GM21360 (cell line): ENCODE results near the gene IL2RG.

Experiments used
- ATAC-seq: cut with Tn5 transposase; IDR thresholded peaks from one replicate; pipeline ENCODE4 v1.9.1; 2021; ENCODE audit warnings: mild to moderate bottlenecking, moderate library complexity; ENCODE audit not compliant: unreplicated experiment

IL2RG gene

DNA sequence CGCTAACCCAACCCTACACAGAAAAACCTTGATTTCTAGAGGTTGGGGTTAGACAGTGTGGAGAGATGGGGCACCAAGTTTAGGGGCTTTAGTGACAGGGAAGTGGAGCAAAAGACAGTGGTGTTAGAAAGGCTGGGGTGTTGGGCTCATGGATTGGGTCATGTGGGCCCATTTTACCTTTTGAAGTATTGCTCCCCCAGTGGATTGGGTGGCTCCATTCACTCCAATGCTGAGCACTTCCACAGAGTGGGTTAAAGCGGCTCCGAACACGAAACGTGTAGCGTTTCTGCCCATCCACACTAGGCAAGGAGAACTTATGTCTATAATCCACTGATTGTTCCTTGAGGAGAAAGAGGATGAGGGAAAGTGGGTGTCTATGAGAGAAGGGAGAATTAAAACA is 2.3 kb downstream of the IL2RG start:
- ATAC-seq, result no peak

- ATAC-seq, result no peak
Measured at GRCh38 chrX:71107762-71108360, 3.5 kb downstream of the IL2RG start.

DNA sequence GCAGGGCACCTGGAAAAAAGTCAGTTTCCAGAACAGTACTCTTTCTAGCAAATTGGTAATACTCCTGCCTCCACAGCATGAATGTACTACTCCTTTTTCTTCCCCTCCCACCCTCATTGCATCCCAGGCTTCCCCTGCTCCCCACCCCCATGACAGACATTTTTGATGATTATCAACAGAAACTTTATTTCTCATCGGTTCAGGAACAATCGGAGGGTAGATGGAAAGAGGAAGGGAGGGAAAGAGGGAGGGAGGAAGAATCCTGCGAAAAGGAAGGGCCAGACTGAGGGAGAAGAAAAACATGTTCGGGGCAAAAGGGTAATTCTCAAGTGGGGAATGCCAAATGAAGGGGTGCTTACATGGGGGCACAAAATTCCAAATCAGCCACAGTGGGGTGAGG is 4.1 kb downstream of the IL2RG start:
- ATAC-seq, result no peak

- ATAC-seq, result no peak
Measured at GRCh38 chrX:71106427-71106826, 5.0 kb downstream of the IL2RG start, which contains the start of gene CXorf65. CXorf65 (minus strand) TSS chrX:71106740; CDS start chrX:71106556, 184 bp downstream.

- no peak for ATAC-seq
Measured at GRCh38 chrX:71105628-71106027, 5.7 kb downstream of the IL2RG start.

DNA sequence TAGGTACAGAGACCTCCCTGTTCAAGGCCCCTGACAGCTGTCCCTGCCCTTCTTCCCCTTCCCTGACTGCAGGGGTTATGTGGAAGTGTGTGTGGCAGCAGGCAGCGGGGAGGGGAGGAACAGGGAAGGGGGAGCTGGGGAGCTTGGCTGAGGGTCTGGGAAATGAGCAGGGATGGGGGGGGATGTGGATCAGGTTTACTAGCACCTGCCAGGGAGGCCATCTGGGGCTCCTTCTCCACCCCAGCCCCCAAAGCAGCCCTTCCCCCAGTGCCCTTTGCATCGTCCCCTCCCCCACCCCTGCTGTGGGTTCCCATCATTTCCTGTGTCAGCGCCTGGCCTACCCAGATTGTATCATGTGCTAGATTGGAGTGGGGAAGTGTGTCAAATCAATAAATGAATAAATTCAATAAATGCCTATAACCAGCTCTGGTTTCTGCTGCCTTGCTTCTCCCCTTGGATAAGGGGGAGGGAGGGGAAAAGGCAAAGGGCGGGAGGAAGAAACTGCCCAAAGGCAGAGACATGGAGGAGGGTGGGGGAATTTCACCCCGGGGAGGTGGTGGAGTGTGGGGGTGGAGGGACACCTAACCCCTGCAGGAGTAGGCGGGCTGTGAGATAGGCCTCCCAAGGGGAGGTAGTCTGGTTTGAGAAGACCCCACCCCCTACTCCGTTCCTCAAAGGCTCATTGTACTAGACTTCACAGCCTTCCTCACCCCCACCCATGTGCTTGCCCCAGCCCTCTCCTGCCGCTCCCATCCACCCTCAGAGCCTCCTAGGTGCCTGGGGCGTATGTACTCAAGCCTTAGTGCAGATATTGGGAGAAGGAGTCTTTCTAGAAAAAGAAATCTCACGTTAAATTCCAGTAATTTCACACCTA is 8.0 kb downstream of the IL2RG start:
- ATAC-seq, result no peak

DNA sequence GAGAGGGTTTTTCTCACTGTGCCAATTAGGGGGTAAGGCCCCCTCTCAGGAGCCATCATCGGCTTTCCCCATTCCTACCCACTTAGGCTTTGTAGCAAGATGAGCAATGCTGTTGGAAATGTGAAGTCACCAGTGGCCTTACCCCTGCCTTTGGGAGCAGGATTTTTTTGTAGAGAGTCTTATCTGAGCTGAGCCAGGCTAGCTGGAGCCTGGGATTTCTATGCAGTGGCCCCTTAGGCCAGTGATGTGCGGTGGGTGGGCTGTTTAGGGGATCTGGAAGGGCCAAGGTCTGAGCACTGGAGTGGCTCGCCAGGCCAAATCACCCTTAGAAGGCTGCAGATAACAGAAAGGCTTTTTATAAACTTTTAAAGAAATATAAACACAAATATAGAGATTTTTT is 9.1 kb downstream of the IL2RG start:
- ATAC-seq, result no peak

GRCh38 chrX:71100581-71101505 is 10.5 kb downstream of the IL2RG start:
- no peak for ATAC-seq

- ATAC-seq, result no peak
Measured at GRCh38 chrX:71099736-71100135, 11.6 kb downstream of the IL2RG start.

DNA sequence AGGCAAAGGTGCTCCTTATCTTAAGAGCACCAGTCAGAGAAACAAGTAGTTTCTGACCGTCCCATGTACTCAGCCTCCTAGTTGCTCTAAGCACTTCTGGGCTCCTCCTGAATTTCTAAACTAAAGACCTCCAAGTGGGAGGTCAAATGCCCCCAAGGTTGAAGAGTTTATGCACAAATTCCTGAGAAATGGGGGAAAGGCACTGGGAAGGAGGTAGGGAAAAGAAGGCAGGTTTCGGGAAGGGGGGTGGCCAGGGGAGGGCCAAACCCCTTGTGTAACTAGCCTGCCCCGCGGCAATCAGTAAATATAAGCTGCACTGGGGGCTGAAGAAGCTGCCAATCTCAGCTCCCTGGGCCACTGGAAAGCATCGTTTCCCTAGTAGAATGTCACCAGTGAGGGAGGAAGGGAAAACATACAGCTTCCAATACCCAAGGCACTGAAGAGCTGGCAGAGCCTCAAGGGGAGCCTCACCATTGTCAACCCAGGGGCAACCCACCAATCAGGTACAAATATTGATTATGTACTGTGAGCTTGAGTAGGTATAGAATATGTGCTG is 12.3 kb downstream of the IL2RG start:
- ATAC-seq, result no peak

DNA sequence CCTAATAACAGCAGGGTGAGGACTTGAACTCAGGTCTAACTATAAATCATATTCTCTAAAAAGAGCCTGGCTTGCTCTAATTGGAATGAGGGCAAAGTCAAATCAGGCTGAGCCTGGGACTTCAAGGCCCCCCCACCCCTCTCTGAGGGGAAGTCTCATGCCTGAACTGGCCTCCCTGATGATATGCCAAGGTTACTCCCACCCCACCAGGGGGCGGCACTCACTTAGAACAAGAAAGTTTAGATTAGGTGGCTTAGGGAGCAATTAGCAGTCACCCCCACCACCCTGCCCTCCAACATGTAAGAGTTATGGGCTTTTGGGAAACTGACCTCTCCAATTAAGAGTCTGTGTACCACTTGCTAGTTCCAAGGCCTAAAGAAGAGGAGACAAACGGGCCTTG is 13.1 kb downstream of the IL2RG start:
- ATAC-seq, result no peak

DNA sequence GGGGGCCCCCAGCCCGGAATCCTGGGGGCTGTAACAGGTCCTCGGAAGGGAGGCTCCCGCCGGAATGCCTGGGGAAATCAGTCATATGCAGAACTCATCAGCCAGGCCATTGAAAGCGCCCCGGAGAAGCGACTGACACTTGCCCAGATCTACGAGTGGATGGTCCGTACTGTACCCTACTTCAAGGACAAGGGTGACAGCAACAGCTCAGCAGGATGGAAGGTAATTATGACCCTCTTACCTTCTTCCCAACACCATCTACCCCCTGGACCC is 14.7 kb downstream of the IL2RG start:
- ATAC-seq, result no peak

DNA sequence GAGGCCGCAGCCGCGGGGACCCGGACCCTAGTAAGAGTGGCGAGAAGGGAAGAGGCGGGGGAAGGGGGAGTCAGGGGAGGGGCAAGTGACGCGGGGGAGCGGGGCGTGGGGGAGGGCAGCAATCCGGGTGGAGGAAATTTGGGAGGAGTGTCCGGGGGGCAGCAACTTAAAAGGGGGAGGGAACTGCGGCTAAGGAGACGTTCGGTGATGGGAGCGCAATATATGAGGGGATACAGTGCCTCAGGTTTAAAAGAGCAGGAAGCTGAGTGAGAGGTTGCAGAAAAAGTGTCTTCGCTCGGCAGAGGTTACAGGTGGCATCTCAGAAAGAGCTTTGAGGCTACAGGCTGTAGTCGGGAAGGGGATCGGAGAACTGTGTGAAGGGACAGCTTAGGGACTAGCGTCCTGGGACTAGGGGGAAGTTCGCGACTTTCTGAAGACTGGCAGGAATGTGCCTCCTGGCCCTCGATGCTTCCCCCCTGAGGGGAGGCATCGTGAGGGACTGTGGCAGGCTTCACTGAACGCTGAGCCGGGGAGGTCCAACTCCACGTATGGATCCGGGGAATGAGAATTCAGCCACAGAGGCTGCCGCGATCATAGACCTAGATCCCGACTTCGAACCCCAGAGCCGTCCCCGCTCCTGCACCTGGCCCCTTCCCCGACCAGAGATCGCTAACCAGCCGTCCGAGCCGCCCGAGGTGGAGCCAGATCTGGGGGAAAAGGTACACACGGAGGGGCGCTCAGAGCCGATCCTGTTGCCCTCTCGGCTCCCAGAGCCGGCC is 15.2 kb downstream of the IL2RG start:
- peak; percentile 10 for ATAC-seq

GRCh38 chrX:71095555-71095980 is 15.8 kb downstream of the IL2RG start, which contains the start of gene FOXO4:
FOXO4 (plus strand) TSS chrX:71095851; CDS start chrX:71096529, 678 bp downstream.
- ATAC-seq, result peak; percentile 74

GRCh38 chrX:71095033-71095432 is 16.3 kb downstream of the IL2RG start:
- ATAC-seq, result no peak

- ATAC-seq, result no peak
Measured at GRCh38 chrX:71091263-71091662, 20.1 kb downstream of the IL2RG start.

GRCh38 chrX:71085900-71086299 is 25.5 kb downstream of the IL2RG start:
- no peak for ATAC-seq

- no peak for ATAC-seq
Measured at GRCh38 chrX:71082822-71083221, 28.6 kb downstream of the IL2RG start.

- no peak for ATAC-seq
Measured at GRCh38 chrX:71082124-71082647, 29.2 kb downstream of the IL2RG start.
